ENCODE measurements around the gene DKK3.

DNA sequence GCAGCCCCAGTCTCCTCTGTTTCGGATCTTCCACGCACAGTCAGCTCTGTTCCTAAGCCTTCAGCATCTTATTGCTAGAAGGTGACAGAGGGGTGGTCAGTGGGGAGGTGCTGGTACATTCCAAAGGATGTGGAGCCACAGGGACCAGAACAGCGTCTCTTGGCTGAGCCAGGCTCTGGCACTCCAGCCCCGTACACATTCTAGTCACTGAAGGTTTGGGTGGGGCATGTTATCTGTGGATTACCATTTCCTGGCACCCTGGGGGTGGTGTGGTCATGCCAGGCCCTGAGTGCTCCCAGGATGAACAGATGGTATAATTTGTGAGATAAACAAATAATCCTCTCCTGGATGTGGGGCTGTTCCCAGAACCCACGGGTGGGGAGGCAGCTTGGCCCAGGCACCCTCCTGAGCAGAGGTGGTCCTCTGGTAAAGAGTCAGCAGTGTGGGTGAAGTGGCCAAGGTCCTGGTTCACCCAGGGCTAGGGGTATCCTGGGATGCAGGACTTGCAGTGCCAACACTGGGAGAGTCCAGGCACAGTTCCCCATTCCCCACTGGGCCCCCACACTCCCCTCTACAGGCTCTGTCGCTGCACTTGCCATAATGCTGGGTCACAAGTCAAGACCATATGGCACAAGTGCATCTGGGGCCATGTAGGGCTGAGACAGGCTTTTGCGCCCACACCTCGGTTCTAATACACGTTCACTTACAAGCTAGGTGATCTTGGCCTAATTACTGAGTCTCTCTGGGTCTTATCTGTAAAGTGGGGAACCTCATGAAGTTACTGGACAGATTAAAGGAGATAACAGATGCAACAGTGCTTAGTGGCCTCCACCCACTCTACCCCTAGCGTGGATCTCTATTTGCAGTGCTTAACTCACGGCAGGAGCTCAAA is 33.0 kb downstream of the DKK3 start:
- TF ChIP-seq CTCF (conservative IDR thresholded peaks at IDR 0.05; ENCODE audit: low read depth in 2 of 2) = no peak
- no peak for TF ChIP-seq EZH2 (IDR thresholded peaks at IDR 0.05; ENCODE audit: low read depth, unreplicated experiment)
- TF ChIP-seq EZH2phosphoT487 (IDR thresholded peaks at IDR 0.05; ENCODE audit: unreplicated experiment) = no peak
- TF ChIP-seq, protein P1, sequence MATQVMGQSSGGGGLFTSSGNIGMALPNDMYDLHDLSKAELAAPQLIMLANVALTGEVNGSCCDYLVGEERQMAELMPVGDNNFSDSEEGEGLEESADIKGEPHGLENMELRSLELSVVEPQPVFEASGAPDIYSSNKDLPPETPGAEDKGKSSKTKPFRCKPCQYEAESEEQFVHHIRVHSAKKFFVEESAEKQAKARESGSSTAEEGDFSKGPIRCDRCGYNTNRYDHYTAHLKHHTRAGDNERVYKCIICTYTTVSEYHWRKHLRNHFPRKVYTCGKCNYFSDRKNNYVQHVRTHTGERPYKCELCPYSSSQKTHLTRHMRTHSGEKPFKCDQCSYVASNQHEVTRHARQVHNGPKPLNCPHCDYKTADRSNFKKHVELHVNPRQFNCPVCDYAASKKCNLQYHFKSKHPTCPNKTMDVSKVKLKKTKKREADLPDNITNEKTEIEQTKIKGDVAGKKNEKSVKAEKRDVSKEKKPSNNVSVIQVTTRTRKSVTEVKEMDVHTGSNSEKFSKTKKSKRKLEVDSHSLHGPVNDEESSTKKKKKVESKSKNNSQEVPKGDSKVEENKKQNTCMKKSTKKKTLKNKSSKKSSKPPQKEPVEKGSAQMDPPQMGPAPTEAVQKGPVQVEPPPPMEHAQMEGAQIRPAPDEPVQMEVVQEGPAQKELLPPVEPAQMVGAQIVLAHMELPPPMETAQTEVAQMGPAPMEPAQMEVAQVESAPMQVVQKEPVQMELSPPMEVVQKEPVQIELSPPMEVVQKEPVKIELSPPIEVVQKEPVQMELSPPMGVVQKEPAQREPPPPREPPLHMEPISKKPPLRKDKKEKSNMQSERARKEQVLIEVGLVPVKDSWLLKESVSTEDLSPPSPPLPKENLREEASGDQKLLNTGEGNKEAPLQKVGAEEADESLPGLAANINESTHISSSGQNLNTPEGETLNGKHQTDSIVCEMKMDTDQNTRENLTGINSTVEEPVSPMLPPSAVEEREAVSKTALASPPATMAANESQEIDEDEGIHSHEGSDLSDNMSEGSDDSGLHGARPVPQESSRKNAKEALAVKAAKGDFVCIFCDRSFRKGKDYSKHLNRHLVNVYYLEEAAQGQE (IDR thresholded peaks at IDR 0.05; ENCODE audit: unreplicated experiment) = no peak
- no peak for TF ChIP-seq POLR2AphosphoS5 (IDR thresholded peaks at IDR 0.05; ENCODE audit: low read depth)
- TF ChIP-seq CREB1 (CRISPR knock-in tag; IDR thresholded peaks at IDR 0.05; ENCODE audit: low read depth) = no peak
- no peak for TF ChIP-seq ETS1 (IDR thresholded peaks at IDR 0.05)
- no peak for TF ChIP-seq JUNB (IDR thresholded peaks at IDR 0.05; ENCODE audit: unreplicated experiment)
- no peak for TF ChIP-seq NANOG (IDR thresholded peaks at IDR 0.05; ENCODE audit: borderline replicate concordance)
- TF ChIP-seq ZNF331 (CRISPR knock-in tag; IDR thresholded peaks at IDR 0.05; ENCODE audit: low read depth) = no peak
- TF ChIP-seq STAT1 (IDR thresholded peaks at IDR 0.05; ENCODE audit: unreplicated experiment) = no peak
- TF ChIP-seq ZNF114 (CRISPR knock-in tag; IDR thresholded peaks at IDR 0.05) = no peak
